Inflammatory macrophage treated with lipopolysaccharide for 4 hours (primary cell): Measurements from ENCODE around the gene KCNH4.
"Not testable (repeated sequence)": the region's sequence is repeated elsewhere in the genome, so short reads cannot be mapped to it uniquely, and the experiment has no call there.

ENCODE experiments used
- DNase-seq: peaks from one replicate; pipeline ENCODE4 v3.0.0-alpha.2; 2020

The KCNH4 gene

DNA sequence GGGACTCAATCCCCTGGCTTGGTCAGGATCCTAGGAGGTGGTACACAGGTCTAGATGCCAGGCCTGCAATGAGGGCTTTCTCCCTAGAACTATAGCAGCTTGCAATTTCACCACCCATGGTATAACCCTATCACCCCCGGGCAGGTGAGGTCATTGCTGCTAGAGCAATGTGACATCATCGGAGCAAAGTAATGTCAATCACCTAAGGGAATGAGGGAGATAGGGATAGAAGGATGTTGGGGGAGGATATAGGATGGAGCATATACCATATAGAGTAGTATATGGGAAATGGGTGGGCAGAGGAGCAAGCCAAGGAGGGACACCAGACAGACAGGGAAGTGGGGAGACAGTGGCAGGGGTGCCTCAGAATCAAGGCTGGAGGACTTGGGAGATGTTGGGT lies 3.3 kb downstream of the KCNH4 start:
- no peak for DNase-seq

DNA sequence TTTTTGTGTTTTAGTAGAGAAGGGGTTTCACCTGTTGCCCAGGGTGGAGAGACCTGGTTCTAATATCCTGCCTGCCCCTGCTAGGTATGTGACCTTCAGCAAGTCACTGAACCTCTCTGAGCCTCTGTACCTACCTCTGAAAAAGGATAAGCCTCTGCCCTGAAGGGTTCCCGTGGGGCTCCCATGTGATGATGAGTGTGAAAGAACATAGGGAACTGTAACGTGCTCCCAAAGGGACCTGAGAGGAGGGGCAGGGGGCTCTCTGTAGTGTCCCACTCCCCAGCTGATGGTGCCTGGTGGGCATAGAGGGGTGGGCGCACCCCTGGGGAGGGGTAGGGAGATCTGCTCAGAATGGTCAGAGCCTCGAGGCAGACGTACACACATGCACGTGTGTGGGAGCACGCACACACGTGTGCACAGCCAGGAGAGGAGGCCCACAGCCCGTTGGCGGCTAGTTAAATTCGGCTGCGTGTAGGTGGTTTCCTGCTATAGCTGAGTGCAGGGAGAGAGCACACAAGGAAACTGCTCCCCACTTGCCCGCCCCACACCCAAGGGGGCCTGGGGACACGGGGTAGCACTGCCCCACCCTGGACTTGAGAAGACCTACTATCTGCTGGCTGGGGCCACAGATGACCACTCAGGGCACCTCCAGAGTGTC lies 6.7 kb downstream of the KCNH4 start:
- DNase-seq, result no peak

DNA sequence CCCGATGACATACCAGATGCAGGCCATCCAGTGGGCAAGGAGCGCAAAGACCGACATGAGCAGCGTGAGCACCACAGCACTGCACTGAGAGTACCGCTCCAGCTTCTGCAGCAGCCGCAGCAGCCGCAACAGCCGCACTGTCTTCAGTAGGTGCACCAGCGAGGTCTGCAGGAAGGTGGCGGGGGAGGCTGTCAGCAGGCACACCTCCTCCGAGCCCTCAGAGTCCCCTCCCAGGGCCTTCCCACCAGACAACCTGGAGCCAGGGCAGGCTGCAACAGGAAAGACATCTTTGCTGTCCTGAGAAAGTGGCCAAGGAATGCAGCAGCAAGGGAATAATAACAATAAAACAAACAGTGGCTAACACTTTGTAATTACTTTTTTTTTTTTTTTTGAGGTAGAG lies 9.1 kb downstream of the KCNH4 start:
- no peak for DNase-seq

DNA sequence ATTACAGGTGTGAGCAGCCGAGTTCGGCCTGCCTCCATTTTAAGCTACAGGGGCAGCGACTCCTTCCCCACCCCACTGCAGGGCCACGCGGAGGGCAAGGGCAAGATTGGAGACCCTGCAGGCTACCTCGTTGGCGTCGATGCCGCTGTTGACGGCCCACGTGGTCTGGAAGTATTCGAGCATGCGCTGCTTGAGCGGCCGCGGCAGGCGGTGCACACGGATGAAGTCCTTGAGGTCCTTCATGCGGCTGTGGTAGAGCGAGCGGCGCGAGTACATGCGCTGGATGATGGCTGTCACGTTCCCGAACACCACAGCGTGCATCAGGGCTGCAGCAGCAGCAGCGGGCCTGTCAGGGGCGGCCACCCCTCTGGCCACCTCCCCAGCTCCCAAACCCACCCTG lies 11.6 kb downstream of the KCNH4 start:
- no peak for DNase-seq

DNA sequence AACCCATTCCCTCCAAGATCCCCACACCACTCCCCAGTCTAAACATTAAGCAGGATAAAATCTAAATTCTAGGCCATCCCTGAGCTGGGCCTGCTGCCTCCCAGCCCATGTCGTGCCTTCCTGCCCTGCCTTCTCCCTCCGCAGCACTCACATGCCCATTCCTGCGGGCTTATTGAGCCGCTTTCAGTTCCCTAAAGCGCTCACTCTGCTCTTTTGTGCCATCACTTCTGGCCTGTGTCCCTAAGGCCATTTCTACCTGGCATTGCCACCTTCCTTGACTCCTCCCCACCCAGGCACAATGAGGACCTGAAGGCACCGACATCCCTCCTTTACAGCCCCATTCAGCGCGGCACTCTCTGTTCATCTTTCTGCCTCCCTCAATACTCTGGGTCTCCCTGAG lies 13.1 kb downstream of the KCNH4 start:
- peak; percentile 58 for DNase-seq

DNA sequence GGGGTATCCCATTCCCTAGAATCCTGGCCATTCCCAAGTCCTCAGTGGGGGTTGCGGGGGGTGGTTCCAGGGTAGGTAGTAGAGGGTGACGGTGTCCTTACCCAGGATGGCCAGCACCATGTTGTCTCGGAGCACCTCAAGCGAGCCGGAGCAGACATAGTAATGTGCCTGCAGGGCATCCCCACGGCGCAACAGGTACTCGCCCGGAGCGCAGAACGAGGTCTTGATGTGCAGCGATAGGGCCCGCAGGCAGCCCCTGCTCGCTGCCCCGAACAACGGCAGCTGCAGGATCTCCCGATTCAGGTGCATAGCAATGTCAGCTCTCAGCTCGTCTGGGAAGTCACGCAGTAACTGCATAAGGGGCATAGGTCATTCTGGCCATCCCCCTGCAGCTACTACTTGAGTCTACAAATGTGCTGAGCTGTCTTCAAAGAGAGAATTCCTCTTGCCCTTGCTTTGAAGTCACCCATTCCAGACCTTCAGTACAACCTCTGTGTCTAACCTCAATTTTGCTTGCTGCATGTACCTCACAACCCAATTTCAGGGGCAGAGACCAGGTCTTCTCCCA lies 14.7 kb downstream of the KCNH4 start:
- no peak for DNase-seq

DNA sequence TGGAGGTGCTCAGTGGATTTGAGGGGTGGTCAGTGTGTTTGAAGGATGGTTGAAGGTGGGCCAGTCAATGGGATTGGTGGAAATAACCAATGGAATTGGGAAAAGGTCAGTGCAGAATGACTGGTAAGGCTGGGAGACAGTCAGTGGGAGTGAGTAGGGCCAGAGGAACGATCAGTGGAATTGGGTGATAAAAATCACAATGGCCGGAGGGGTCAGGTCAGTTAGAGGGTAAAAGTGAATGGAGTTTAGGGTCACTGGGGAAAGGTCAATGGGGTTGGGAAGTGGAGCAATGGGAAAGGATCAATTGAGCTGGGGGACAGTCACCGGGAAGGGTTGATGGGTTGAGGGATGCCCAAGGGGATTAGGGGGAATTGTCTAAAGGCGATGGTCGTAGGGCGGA lies 15.2 kb downstream of the KCNH4 start:
- DNase-seq, result no peak

DNA sequence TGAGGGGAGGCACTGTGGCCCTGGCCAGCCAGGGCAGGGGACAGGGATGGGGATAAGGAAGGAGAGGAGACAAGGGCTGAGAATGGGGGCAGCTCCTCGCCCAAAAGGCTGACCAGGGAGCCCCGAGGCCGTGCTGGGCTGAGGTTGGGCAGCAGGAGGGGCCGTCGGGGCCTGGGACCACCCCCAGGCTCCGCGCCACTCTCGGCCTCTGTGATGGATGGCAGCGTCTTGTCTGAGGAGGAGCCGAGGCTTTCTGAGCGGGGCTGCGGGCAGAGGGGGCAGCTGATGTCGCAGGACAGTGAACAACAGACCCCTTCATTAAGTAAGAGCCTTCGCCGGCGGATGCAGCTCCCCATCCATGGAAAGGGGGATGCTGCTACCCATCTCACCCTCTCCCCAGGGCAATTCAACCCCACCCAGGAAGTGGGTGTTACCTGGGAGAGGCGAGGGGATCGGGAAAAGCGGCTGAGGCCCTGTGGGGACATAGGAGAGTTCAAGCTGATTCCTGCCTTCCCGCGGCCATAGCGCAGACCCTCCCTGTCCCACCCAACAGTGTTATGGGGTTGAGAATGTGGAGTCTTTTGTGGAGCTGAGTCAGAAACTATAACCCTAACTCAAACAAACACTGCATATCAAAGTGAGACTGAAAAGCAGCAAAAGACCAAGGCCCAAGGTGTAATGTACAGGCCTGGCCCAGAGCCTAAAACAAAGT lies 17.1 kb downstream of the KCNH4 start:
- no peak for DNase-seq

DNA sequence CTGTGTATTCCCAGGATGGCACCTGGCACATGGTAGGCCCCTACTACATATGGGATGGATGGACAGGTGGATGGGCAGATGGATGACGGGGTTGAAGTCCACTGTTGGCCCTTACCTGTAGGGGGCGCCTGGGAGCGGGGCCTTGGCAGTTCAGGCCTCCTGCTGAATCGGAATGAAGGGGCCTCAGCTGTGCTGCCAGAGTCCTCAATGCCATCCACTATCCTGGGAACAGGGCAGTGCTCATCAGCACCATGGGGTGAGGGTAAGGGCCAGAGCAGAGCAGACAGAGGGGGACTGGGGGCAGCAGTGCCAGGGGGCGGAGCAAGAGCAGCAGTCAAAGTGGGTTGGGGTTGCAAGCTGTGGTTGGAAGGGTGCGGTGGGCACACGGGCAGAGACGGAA lies 17.8 kb downstream of the KCNH4 start:
- DNase-seq, result peak; percentile 31

DNA sequence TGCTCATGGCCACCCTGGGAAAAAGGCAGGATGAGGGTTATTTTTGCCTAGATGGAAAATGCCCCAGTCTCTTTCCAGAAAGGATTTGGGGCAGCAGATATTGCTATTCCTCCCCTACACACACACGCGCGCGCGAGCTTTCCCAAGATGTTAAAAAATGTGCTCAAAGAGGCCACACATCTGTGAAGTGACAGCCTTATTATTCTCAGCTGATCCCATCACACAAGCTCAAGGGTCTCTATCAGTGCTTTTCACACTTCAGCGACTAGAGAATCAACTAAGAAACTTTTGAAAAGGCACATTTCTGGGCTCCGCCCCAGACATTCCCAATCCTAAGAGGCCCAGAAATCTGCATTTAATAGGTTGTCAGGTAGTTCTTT lies 20.4 kb downstream of the KCNH4 start:
- DNase-seq, result no peak

DNA sequence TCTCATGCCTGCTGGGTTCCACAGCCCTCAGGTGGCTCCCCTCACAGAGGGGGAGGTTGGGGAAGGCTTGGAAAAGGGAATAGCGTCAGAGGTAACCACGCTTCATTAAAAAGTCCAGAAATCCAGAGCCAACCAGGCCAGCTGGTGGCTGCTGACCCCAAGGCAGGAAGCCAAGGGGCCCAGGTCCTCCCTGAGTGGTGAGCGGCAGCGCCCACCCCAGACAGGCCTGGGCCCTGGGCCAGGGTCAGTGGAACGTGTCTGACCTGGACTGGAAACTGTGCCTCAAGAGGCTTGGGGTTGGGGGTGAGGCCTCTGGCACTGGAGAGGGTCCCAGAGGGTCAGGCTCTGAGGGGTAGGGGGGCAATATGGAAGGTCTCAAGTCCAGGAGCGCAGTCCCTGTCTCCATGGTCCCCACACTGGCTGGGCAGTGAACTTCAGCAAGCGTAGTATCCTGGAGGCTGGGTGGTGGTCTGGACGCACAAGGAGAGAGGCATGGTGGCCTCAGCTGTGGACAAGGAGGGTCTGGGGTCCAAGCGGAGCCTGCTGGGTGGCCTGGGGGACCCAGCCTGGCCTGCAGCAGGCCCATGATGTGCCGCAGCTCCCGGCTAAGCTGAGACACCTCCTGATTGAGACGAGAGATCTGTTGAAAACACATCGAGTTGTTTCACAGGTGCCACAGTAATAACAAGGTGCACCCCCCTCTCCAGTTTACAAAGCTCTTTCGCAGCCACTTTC lies 21.0 kb downstream of the KCNH4 start:
- DNase-seq, result no peak

DNA sequence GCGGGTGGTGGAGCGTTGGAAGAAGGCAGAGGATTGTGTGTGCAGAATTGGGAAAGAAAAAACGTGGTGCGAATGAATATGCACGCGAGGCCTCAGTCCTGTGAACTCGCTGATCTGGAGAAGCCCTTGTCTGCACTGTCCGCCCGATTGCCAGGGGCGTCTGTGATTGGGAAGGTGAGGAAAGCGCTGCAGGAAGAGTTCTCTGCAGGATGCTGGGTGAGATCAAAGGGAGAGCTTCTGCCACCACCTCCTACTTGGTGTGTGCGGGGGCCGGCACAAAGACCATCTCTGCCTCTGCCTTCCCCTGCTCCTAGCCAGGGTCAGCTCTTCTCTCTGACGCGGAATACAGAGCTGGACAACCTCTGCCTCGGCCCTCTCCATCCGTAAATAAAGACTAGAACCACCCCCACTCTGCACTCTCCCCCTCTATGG lies 25.3 kb downstream of the KCNH4 start:
- no peak for DNase-seq

DNA sequence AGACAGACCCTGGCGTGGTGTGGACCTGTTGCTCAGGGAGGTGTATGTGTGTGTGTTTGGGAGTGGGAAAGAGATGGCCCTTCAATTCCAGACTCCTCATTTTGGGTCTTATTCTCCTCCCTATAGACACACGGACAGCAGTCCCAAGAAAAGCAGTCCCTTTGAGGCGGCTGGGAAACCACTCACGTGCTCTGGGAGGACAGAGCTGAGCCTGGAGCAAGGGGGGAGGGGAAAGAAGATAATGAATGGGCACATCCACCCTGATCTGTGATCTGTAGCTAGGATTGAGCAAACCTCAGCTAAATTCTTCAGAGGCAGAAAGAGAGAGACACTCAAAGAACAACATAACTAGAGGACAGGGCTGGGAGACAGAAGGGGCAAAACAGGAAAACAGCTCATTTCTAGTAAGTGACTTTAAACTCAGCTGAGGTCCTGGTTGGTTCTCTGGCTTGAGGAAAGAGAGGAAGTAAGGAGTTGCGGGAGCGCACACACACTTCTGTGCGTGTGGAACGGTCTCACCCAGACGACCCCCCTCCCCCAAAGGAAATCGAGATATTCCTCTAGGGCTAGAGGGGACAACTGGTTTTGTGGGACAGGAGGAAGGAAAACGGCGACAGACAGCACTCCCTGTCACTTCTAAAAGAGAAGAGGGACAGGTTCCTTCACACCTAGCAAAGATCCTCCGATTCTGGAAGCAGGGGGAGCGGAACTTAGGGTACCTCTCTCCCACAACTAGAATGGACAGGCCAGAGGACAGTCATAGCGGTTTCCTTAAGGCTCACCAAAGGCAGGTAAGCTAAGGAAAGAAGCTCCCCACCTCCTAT lies 26.8 kb downstream of the KCNH4 start:
- DNase-seq, result peak; percentile 44

DNA sequence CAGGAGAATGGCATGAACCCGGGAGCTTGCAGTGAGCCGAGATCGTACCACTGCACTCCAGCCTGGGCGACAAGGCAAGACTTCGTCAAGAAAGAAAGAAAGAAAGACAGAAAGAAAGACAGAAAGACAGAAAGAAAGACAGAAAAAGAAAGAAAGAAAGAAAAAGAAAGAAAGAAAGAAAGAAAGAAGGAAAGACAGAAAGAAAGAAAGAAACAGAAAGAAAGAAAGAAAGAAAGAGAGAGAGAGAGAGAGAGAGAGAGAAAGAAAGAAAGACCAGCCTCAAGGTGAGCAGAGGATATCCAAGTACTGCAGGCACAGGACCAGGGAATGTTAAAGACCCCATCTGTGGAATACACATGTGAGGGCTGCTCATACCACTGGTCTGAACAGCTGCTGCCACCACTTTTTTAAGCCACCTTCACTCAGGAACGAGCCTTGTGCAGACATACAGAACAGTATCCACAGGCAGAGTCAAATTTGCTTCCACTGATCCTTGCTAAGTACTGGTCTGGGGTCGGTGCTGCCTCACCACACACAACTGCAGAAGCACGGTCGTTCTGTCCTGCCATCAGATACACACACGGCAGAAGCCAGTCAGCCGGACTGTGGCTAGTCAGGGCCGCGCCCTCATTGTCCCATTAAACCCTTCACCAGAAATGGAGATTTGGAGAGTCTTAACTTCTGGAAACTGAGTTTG lies 33.9 kb downstream of the KCNH4 start:
- DNase-seq, result no peak

DNA sequence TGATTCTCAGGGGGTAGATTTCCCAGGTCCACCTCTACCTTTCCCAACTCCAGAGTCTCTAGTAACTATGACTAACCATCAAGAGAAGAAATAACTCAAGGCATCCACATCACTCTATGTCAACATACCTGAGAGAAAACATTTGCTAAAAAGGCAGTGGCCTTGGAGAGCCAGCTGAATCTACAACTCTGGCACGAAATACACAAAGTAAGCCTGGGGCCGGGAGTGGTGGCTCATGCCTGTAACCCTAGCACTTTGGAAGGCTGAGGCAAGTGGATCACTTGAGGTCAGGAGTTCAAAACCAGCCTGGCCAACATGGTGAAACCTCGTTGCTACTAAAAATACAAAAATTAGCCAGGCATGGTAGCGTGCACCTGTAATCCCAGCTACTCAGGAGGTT lies 37.8 kb downstream of the KCNH4 start:
- not testable (repeated sequence) for DNase-seq

DNA sequence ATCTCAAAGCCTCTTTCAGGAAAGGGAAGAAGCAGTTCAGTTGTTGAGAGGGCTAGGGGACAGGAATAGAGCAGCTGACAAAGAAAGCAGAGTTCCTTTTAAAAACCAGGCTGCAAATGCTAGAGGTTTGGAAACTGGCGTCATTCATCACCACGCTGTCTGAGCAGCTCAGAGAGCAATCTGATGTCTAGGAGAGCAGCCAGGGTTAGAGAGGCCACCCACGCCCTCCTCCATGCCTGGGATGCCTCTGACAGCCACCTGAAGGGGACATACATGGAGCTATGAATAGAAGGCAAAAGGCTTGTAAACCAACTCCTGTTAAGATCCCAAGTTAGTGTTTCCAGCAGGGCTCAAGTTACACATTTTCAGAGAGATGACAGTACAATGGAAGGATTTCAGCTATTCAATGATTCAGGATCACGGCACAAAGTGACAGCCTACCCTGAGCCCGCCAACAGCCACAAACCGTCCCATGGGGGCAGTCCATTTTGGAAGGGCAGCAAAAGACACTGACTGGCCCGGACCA lies 38.5 kb downstream of the KCNH4 start:
- no peak for DNase-seq

DNA sequence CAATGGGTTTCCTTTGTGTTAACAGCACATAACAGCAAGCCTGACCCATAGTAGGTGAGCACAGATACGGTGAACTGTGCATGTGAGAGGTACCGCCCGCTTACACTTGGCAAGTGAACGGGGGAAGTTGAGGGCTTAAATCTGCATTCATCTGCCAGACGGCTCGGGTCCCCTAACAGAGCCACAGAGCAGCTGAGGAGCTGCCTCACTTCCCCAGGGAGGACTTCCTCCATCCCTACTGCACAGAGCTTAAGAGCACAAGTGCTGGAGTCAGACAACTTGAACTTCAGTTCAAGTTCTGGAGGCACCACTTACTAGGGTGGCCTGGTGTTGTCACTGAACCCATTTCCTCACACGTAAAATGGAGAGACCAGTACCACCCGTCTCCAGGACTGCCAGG lies 39.6 kb downstream of the KCNH4 start:
- DNase-seq, result peak; percentile 19

DNA sequence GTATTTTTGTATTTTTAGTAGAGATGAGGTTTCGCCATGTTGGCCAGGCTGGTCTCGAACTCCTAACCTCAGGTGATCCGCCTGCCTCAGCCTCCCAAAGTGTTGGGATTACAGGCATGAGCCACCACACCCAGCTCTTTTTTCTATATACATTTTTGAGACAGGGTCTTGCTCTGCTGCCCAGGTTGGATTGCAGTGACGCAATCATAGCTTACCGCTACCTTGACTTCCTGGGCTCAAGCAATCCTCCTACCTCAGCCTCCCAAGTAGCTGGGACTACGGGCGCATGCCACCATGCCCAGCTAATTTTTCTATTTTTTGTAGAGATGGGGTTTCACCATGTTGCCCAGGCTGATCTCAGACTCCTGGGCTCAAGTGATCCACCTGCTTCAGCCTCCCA lies 40.3 kb downstream of the KCNH4 start:
- DNase-seq, result not testable (repeated sequence)

DNA sequence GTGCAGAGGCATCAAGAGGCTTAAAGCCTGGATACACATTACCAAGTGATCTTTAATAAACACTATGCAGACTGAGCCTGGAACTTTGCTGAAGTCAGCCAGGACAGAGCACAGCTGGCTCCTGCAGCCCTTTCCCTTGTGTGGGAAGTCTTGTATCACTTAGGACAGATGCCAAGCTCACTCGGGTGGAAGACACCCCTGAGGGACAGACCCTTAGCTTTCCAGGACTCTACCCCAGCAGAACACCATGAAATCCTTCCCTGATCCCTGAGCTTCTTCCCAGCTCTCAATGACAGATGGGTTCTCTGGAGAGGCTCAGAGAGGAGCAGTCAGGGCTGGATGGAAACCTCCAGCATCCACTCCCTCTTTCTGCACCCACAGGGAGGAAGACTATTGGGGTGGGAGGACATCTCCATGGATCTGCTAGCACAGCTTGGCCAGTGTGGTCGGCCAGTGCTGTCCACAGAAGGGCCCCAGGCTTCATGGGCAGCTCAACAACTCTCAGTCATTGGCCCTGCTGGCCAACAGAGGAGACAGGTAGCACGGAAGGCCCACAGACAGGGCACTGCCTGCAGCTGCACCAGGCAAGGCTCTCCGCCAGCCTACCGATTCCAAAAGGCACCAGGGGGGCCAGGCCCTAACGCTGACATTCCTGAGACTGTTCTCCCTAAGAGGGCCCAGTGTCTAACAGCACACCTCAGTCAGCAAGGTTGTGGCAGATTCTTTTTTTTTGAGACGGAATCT lies 42.0 kb downstream of the KCNH4 start:
- no peak for DNase-seq

DNA sequence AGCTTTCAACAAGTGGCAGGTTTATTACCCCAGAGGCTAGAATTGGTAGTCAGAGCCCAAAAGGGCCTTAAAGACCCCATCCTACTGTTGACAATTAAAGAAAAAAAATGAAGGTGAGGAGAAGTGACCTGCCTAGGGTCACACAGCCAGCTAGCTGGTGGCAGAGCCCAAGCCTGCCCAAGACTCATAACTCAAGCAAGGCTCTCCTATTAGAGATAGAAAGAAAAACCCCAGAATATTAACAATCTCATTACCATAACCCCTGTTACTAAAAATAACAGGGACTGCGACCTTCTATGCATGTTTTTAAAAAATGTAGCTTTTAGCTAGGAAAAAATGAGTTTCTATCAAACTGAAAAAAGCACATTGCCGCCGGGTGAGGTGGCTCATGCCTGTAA lies 44.3 kb downstream of the KCNH4 start:
- no peak for DNase-seq
